SK-N-SH (cell line): ENCODE results near the gene RPH3AL.

Source experiments
- CHD2 ChIP-seq: fragments of 150-350 bp; IDR thresholded peaks from 2 replicates; pipeline ENCODE4 v1.6.1; 2018; ENCODE audit warnings: low read length; ENCODE audit not compliant: partially characterized antibody
- CTCF ChIP-seq: fragments of 200-600 bp; sonication (generic); IDR thresholded peaks from 2 replicates; pipeline ENCODE4 v1.6.1; 2017; ENCODE audit warnings: antibody characterized with exemption, mild to moderate bottlenecking, moderate library complexity
- EZH2phosphoT487 ChIP-seq: fragments of 200-600 bp; sonication (generic); IDR thresholded peaks from 2 replicates; pipeline ENCODE4 v1.6.1; 2017; ENCODE audit warnings: low read depth, mixed run types, mild to moderate bottlenecking, antibody characterized with exemption, moderate library complexity, borderline replicate concordance
- FOXM1 ChIP-seq: IDR thresholded peaks from 2 replicates; pipeline ENCODE4 v1.4.0; 2012; ENCODE audit warnings: low read depth, mild to moderate bottlenecking
- GATA2 ChIP-seq: sonication (generic); formaldehyde crosslinking; IDR thresholded peaks from 2 replicates; pipeline ENCODE4 v1.5.0; 2020; ENCODE audit warnings: mild to moderate bottlenecking, missing genetic modification reagents
- MAX ChIP-seq: IDR thresholded peaks from 2 replicates; pipeline ENCODE4 v1.4.0; 2012; ENCODE audit warnings: low read depth
- MXI1 ChIP-seq: IDR thresholded peaks from 2 replicates; pipeline ENCODE4 v1.6.1; 2012; ENCODE audit warnings: mild to moderate bottlenecking, low read depth, low read length, improper control_type of control experiment
- NRF1 ChIP-seq: IDR thresholded peaks from 2 replicates; pipeline ENCODE4 v1.6.1; 2012; ENCODE audit warnings: low read depth, mild to moderate bottlenecking, low read length
- RAD21 ChIP-seq: IDR thresholded peaks from 2 replicates; pipeline ENCODE4 v1.6.1; 2012; ENCODE audit warnings: mild to moderate bottlenecking, low read length
- REST ChIP-seq: IDR thresholded peaks from 2 replicates; pipeline ENCODE4 v1.6.1; 2012; ENCODE audit warnings: mild to moderate bottlenecking, low read depth, low read length, moderate library complexity
- SIN3A ChIP-seq: IDR thresholded peaks from 2 replicates; pipeline ENCODE4 v1.6.1; 2012; ENCODE audit warnings: low read depth, mild to moderate bottlenecking, low read length, moderate library complexity, borderline replicate concordance
- TAF1 ChIP-seq: IDR thresholded peaks from 2 replicates; pipeline ENCODE4 v1.6.1; 2012; ENCODE audit warnings: low read depth, mild to moderate bottlenecking, low read length, moderate library complexity, borderline replicate concordance

GRCh38 chr17:199806-200545 lies 152.6 kb downstream of the RPH3AL start:
- TF ChIP-seq CHD2 (no peak), CTCF (no peak), MXI1 (no peak), FOXM1 (no peak), MAX (no peak), GATA2 (CRISPR knock-in tag) (no peak), REST (no peak), NRF1 (no peak), SIN3A (no peak), EZH2phosphoT487 (no peak), TAF1 (no peak), RAD21 (no peak)
